Measurements from ENCODE around the gene SETD1B.
A peak's percentile ranks its signal among the peaks of the same experiment; 100 is the strongest.

SETD1B gene

GRCh38 chr12:121773011-121773777, 30.6 kb upstream of the SETD1B start:
- Mint-ChIP-seq H3K4me3 (no peak overlapping the region), H3K36me3 (ENCODE audit: insufficient read depth) (peaks cover 47% of the 10 kb centered on the region), H3K27me3 (no peaks in the 10 kb centered on the region), H3K4me1 (ENCODE audit: low read depth in 2 of 2) (peaks cover 5 to 7% of the 10 kb centered on the region in 2 donors), H3K9me3 (no peaks in the 10 kb centered on the region), H3K27ac (no peak overlapping the region)
- ATAC-seq (replicated peaks) (peak; percentile 80), DNase-seq (peak; percentile 73 to 76 (median 76))

- Mint-ChIP-seq H3K9me3 (no peaks in the 10 kb centered on the region), H3K36me3 (ENCODE audit: insufficient read depth) (peaks cover 66% of the 10 kb centered on the region), H3K4me3 (no peak overlapping the region), H3K27me3 (no peaks in the 10 kb centered on the region), H3K4me1 (ENCODE audit: low read depth in 2 of 2) (peaks cover 8 to 9% of the 10 kb centered on the region in 2 donors), H3K27ac (peak overlapping the region in 1 of 2 donors; percentile 75)
- no peak for ATAC-seq (replicated peaks)
- DNase-seq = no peak
Measured at GRCh38 chr12:121774968-121775474, 28.8 kb upstream of the SETD1B start.

GRCh38 chr12:121775501-121775900, 28.3 kb upstream of the SETD1B start:
- ATAC-seq (replicated peaks) (no peak), DNase-seq (no peak)
- Mint-ChIP-seq H3K4me3 (no peak overlapping the region), H3K36me3 (ENCODE audit: insufficient read depth) (peaks cover 70% of the 10 kb centered on the region), H3K9me3 (no peaks in the 10 kb centered on the region), H3K27me3 (no peaks in the 10 kb centered on the region), H3K27ac (peak overlapping the region in 1 of 2 donors; percentile 75), H3K4me1 (ENCODE audit: low read depth in 2 of 2) (peaks cover 8 to 9% of the 10 kb centered on the region in 2 donors)

- Mint-ChIP-seq H3K4me3 (peak overlapping the region in 1 of 2 donors; percentile 36), H3K27me3 (no peaks in the 10 kb centered on the region), H3K4me1 (ENCODE audit: low read depth in 2 of 2) (peaks cover 8 to 10% of the 10 kb centered on the region in 2 donors), H3K27ac (peak overlapping the region; percentile 77 to 82), H3K36me3 (ENCODE audit: insufficient read depth) (peaks cover 80% of the 10 kb centered on the region), H3K9me3 (no peaks in the 10 kb centered on the region)
- ATAC-seq (replicated peaks) (peak; percentile 76), DNase-seq (peak; percentile 90 to 93 (median 93))
Measured at GRCh38 chr12:121776190-121777098, 27.4 kb upstream of the SETD1B start.

GRCh38 chr12:121778567-121779421, 25.0 kb upstream of the SETD1B start:
- no peak overlapping the region for H3K4me3 Mint-ChIP-seq
- no peak for ATAC-seq (replicated peaks)
- peaks cover 85% of the 10 kb centered on the region for H3K36me3 Mint-ChIP-seq (ENCODE audit: insufficient read depth)
- H3K4me1 Mint-ChIP-seq (ENCODE audit: low read depth in 2 of 2) = peaks cover 21 to 23% of the 10 kb centered on the region in 2 donors
- DNase-seq = no peak
- H3K9me3 Mint-ChIP-seq = no peaks in the 10 kb centered on the region
- H3K27me3 Mint-ChIP-seq = no peaks in the 10 kb centered on the region
- peak overlapping the region in 1 of 2 donors; percentile 98 for H3K27ac Mint-ChIP-seq

GRCh38 chr12:121779422-121779895, 24.4 kb upstream of the SETD1B start:
- Mint-ChIP-seq H3K27me3 (no peaks in the 10 kb centered on the region), H3K4me1 (ENCODE audit: low read depth in 2 of 2) (peaks cover 26 to 29% of the 10 kb centered on the region in 2 donors), H3K36me3 (ENCODE audit: insufficient read depth) (peaks cover 81% of the 10 kb centered on the region), H3K27ac (peak overlapping the region in 1 of 2 donors; percentile 98), H3K9me3 (no peaks in the 10 kb centered on the region), H3K4me3 (no peak overlapping the region)
- ATAC-seq (replicated peaks) = no peak
- DNase-seq = no peak

GRCh38 chr12:121780429-121780828, 23.4 kb upstream of the SETD1B start:
- H3K27ac Mint-ChIP-seq = peak overlapping the region in 1 of 2 donors; percentile 98
- no peaks in the 10 kb centered on the region for H3K9me3 Mint-ChIP-seq
- peaks cover 32 to 36% of the 10 kb centered on the region in 2 donors for H3K4me1 Mint-ChIP-seq (ENCODE audit: low read depth in 2 of 2)
- H3K4me3 Mint-ChIP-seq = peak overlapping the region in 1 of 2 donors; percentile 86
- ATAC-seq (replicated peaks) (no peak), DNase-seq (no peak)
- H3K36me3 Mint-ChIP-seq (ENCODE audit: insufficient read depth) = peaks cover 77% of the 10 kb centered on the region
- no peaks in the 10 kb centered on the region for H3K27me3 Mint-ChIP-seq

GRCh38 chr12:121781484-121781997, 22.3 kb upstream of the SETD1B start:
- Mint-ChIP-seq H3K27ac (peak overlapping the region; percentile 98 to 100), H3K9me3 (no peaks in the 10 kb centered on the region), H3K36me3 (ENCODE audit: insufficient read depth) (peaks cover 77% of the 10 kb centered on the region), H3K4me1 (ENCODE audit: low read depth in 2 of 2) (peaks cover 37 to 46% of the 10 kb centered on the region in 2 donors), H3K27me3 (no peaks in the 10 kb centered on the region), H3K4me3 (peak overlapping the region; percentile 86 to 90)
- ATAC-seq (replicated peaks) (no peak), DNase-seq (no peak)

- Mint-ChIP-seq H3K9me3 (no peaks in the 10 kb centered on the region), H3K4me1 (ENCODE audit: low read depth in 2 of 2) (peaks cover 44 to 53% of the 10 kb centered on the region in 2 donors), H3K27ac (peak overlapping the region; percentile 98 to 100), H3K4me3 (peak overlapping the region; percentile 86 to 90), H3K27me3 (no peaks in the 10 kb centered on the region), H3K36me3 (ENCODE audit: insufficient read depth) (peaks cover 78% of the 10 kb centered on the region)
- DNase-seq (peak in 1 of 3 experiments; percentile 31), ATAC-seq (replicated peaks) (peak; percentile 39)
Measured at GRCh38 chr12:121781998-121782979, 21.5 kb upstream of the SETD1B start.

- peaks cover 54 to 64% of the 10 kb centered on the region in 2 donors for H3K4me1 Mint-ChIP-seq (ENCODE audit: low read depth in 2 of 2)
- H3K4me3 Mint-ChIP-seq = peak overlapping the region; percentile 86 to 90
- no peak for DNase-seq
- peak overlapping the region; percentile 98 to 100 for H3K27ac Mint-ChIP-seq
- ATAC-seq (replicated peaks) = no peak
- H3K9me3 Mint-ChIP-seq = no peaks in the 10 kb centered on the region
- H3K36me3 Mint-ChIP-seq (ENCODE audit: insufficient read depth) = peaks cover 76% of the 10 kb centered on the region
- no peaks in the 10 kb centered on the region for H3K27me3 Mint-ChIP-seq
Measured at GRCh38 chr12:121783766-121784165, 20.0 kb upstream of the SETD1B start.

GRCh38 chr12:121784460-121784859, 19.3 kb upstream of the SETD1B start:
- no peak for DNase-seq
- peak overlapping the region; percentile 86 to 90 for H3K4me3 Mint-ChIP-seq

More at GRCh38 chr12:121784460-121784859, 19.3 kb upstream of the SETD1B start:
- no peak for ATAC-seq (replicated peaks)
- Mint-ChIP-seq H3K9me3 (no peaks in the 10 kb centered on the region), H3K36me3 (ENCODE audit: insufficient read depth) (peaks cover 76% of the 10 kb centered on the region), H3K4me1 (ENCODE audit: low read depth in 2 of 2) (peaks cover 60 to 68% of the 10 kb centered on the region in 2 donors), H3K27ac (peak overlapping the region; percentile 98 to 100), H3K27me3 (no peaks in the 10 kb centered on the region)

Data from effector memory CD8-positive, alpha-beta T cell (primary cell).